ENCODE measurements around the gene ZNF254.
"Not testable (repeated sequence)": the region's sequence is repeated elsewhere in the genome, so short reads cannot be mapped to it uniquely, and the experiment has no call there.

Gene ZNF254

GRCh38 chr19:24072720-24073119 lies 14.3 kb upstream of the ZNF254 start:
- DNase-seq (ENCODE audit: low spot score), result no peak

- DNase-seq (ENCODE audit: low spot score), result peak; percentile 75
Measured at GRCh38 chr19:24073807-24074206, 13.2 kb upstream of the ZNF254 start.

DNA sequence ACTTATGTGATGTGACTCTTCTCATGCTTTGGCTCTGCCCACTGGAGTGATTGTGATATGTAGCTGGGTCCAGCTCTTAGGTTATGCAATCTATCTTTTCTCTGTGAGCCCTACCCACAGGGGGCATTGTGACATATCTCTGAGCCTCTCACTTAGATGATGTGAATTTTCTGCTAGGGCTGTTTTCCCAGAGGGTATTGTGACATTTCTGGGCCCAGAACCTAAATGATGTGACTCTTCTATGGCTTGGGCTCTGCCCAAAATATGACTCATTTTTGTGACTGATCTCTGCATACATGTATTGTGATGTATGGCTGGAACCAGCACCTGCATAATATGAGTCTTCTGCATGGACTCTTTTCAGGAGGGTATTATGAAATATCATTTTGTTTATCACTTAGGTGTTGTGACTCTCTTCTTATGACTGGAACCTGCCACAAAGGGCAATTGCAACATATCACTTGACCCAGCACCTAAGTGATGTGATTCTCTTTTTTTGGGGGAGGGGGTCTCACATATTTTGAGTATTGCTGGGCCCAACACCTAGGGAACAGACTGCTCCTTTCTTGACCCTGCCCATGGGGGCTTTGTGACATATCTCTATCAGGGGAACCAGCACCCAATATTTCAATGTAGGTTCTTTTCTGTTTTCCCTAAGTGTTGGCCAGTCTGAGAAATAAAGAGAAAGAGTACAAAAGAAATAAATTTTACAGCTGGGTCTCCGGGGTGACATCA lies 12.1 kb upstream of the ZNF254 start:
- no peak for DNase-seq (ENCODE audit: low spot score)

- not testable (repeated sequence) for DNase-seq (ENCODE audit: low spot score)
Measured at GRCh38 chr19:24075530-24075929, 11.5 kb upstream of the ZNF254 start.

DNA sequence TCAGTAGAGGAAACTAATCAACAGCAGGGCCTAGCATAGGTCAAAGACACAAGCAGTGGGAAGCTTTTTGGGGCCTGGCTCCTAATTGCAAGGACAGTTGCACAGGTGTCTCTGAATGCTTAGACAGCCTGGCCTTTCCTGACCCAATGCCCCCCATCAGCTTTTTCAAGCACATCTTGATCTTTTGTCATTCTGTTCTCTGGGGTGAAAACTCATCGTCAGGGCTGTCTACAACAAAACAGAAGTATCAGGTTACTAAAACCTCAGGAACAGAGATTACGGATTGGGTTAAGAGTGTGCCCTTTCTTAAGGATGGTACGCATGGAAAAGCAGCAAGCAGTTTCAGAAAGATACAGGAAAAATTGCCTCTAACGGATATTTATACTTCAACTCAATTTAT lies 8.3 kb upstream of the ZNF254 start:
- no peak for DNase-seq (ENCODE audit: low spot score)

GRCh38 chr19:24081056-24081455 lies 5.9 kb upstream of the ZNF254 start:
- DNase-seq (ENCODE audit: low spot score), result no peak

GRCh38 chr19:24098359-24098758 lies 11.4 kb downstream of the ZNF254 start:
- no peak for DNase-seq (ENCODE audit: low spot score)

DNA sequence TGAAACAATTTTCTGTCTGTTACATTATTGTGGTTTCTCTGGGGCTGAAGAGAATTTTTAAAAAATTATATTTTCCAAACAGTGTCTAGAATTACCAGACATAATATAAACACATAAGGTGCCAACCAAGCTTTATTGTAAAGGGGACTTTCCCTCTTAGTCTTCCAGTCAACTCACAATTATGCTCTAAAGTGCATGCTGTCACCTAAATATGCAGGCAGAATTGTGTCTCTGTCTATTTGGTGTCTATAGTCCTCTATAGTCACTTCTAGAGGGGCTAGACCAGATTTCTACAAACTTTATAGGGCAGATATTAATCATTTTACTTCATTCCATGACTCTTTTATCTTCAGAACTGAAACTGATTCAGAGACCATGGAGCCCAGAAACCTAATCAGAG lies 12.8 kb downstream of the ZNF254 start:
- no peak for DNase-seq (ENCODE audit: low spot score)

DNA sequence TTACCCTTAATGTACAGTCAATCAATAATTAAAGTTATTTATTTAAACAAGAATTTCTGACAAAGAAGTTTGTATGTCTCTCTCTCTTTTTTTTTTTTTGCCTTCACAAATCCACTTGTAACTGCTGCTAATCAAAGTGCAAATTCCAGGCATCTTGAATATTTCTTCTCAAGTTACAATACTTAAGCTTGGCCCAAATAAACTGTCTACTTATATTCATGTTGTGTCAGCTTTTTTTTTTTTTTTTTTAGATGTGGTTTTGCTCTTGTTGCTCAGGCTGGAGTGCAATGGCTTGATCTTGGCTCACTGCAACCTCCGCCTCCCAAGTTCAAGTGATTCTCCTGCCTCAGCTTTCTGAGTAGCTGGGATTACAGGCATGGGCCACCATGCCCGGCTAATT lies 13.6 kb downstream of the ZNF254 start:
- DNase-seq (ENCODE audit: low spot score), result not testable (repeated sequence)

DNA sequence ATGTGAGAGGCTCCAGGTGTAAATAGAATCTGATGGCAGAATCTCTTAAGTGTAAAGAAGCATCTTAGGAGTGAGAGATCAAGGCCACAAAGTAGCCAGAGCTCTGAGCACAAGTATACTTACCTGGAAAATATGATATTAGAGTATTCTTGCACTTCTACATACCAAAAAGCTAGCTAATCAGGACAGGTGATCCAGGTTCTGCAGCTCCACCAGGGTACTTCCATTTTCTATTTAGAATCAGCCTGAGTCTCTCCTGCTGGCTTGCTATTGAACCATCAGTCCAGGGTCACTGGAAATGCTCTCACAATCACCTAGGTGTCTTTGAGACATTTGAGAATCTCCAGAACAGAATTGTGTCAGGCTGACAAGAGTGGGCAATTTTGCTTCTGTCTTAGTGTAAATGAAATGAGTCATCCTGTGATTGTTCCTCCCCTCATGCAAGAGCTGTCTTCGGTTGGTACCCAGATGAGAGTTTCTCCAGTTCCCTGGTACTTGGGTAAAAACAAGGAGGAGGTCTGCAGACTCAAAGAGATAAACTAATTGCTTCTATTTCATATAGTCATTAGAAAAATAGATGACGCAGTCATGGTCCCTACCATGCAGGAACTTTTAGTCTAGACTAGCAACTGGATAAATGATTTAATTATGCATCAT lies 14.6 kb downstream of the ZNF254 start:
- DNase-seq (ENCODE audit: low spot score), result no peak

DNA sequence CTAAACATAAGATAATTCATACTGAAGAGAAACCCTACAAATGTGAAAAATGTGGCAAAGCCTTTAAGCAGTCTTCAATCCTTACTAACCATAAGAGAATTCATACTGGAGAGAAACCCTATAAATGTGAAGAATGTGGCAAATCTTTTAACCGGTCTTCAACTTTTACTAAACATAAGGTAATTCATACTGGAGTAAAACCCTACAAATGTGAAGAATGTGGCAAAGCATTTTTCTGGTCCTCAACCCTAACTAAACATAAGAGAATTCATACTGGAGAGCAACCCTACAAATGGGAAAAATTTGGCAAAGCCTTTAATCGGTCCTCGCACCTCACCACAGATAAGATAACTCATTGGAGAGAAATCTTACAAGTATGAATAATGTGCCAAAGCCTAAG lies 40.6 kb downstream of the ZNF254 start:
- no peak for DNase-seq (ENCODE audit: low spot score)

- peak; percentile 76 for DNase-seq (ENCODE audit: low spot score)
Measured at GRCh38 chr19:24140099-24140498, 53.1 kb downstream of the ZNF254 start.

DNA sequence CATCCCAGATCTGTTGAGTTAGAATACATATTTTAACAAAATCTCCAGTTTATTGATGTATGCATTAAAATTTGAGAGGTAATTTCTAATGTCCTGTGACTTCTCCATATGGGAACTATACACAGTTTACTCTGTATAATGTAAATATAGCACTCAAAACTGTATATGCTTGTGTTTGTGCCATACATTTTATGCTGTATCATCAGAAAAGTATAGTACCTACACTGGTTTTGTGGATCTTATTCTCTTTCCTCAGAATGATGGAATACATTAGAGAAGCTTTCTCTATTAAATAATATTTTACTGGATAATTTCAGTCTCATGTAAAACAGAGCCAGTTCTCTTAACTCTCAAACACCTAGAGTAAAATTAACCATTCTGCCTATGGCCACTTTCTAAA lies 53.6 kb downstream of the ZNF254 start:
- no peak for DNase-seq (ENCODE audit: low spot score)

DNA sequence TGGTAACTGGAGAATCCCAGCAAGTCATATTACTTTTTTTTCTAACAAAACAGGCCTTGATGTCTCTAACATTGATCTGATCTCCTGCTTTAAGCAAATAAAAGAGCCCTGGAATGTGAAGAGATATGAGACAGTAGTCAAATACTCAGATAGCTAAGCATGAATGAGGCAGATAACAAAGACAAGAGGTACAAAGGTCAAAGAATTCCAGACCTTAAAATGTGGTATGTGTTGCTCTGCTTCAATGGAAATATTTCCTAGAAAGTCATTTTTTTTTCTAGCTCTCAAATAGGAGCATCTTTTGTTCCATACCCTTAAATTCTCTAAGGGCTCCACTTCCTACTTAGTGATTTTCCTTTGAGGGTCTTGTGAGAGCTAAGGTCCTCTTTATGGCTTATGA lies 54.6 kb downstream of the ZNF254 start:
- no peak for DNase-seq (ENCODE audit: low spot score)

DNA sequence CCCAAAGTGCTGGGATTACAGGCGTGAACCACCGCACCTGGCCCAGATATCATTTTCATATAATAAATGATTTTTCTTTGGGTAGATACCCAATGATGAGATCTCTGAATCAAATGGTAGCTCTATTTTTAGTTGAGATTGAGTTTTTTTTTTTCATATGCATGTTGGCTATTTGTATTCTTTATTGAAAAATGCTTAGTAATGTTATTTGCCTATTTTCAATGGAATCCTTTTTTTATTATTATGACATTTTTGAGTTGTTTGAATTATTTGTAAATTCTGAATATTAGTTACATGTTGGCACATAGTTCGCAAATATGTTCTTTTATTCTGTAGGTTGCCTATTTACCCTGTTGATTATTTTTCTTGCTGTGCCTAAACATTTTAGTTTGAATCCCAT lies 55.8 kb downstream of the ZNF254 start:
- no peak for DNase-seq (ENCODE audit: low spot score)

GRCh38 chr19:24159707-24160106 lies 72.7 kb downstream of the ZNF254 start:
- no peak for DNase-seq (ENCODE audit: low spot score)

DNA sequence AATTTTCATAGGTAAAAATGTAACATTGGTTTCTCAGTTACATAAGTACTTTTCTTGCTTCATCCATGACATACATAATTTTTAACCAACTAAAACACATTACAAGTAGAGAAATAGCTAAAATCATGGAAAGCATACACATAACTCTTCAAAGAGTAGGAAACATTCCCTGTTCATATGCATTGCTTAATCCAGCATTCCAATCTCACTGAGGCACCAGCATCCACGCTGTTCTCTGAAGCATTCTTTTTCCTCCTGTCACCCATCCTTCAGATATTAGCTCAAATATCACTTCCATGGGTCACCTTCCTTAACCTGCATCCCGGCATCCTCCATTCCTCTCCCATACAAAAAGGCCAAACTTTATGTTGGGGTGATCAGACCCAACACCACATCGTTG lies 79.1 kb downstream of the ZNF254 start:
- peak; percentile 21 for DNase-seq (ENCODE audit: low spot score)

- no peak for DNase-seq (ENCODE audit: low spot score)
Measured at GRCh38 chr19:24173882-24174281, 86.9 kb downstream of the ZNF254 start.

DNA sequence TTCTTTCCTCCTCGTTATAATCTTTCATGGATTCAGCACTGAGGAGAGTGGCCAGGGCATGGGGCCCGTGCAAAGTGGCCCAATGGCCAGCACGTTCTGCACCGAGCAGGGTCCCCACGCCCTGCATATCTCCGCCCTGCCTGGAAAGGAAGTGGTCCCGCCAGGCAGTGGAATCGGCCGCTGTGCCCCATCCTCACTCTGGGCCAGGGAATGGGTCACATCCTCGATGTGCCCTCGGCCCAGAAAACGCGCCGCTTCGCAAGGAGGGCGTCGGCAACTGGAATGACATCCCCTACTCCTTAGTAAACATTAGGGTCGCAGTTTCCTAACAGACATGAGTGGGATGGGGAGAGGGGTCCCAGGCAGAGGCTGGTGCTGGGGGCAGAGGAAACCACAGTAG lies 90.7 kb downstream of the ZNF254 start:
- DNase-seq (ENCODE audit: low spot score), result no peak

DNA sequence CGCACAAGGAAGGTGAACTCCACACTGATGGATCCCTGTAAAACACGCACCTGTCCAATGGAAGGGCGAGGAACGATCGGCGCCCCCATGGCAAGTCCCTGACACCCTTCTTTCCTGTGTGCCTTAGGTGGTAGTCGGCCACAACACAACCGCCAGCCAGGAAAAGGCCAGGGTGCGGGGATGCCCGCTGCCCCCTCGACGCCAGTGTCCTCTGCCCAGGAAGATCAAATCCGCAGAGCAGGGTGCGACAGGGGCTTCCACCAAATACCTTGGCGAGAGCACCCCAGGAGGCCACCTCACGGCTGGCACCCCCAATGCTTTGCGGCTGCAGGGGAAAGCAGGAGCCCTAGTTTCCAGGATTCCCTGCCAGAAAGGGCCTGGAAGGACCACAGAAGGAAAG lies 91.2 kb downstream of the ZNF254 start:
- no peak for DNase-seq (ENCODE audit: low spot score)
